GM12878 (cell line): ENCODE data around the gene PSME3IP1. TPM values are rescaled to one million over a fixed set of nuclear protein-coding genes. Genes with fewer than 3 reads are reported as not detected.

ENCODE experiments used
- ATAC-seq: fragments of 200-7000 bp; cut with Tn5 transposase; 3 replicates; pipeline ENCODE4 v1.9.1; 2020; ENCODE audit warnings: mild to moderate bottlenecking, moderate library complexity
- BruUV-seq: library from RNA; stranded (reverse); fragments of 400-500 nt; replicated peaks from 2 replicates; lab custom pipeline; 2021; lab: Mats Ljungman, UMichigan
- CTCF ChIA-PET: fragments of 300-600 bp; sonication (Branson Sonifier 250); formaldehyde crosslinking; extraction: SDS; loops from one replicate; lab custom pipeline; 2021; ENCODE audit warnings: inconsistent platforms; lab: Yijun Ruan, JAX
- POLR2A ChIA-PET: fragments of 350-600 bp; formaldehyde crosslinking; extraction: SDS; loops from one replicate; lab custom pipeline; 2021; ENCODE audit warnings: inconsistent platforms; lab: Charles Lee
- RAD21 ChIA-PET: fragments of 300-600 bp; sonication (Branson Sonifier 250); formaldehyde crosslinking; loops from one replicate; lab custom pipeline; 2023; ENCODE audit warnings: antibody characterized with exemption; ENCODE audit not compliant: unreplicated experiment; lab: Charles Lee
- SMC1A ChIA-PET: fragments of 300-600 bp; sonication (Branson Sonifier 250); formaldehyde crosslinking; loops from one replicate; lab custom pipeline; 2023; ENCODE audit not compliant: unreplicated experiment, uncharacterized antibody; lab: Charles Lee
- DNase-seq: peaks from one replicate; pipeline ENCODE4 v3.0.0-alpha.2; 2011; ENCODE audit warnings: low read depth, low spot score
- FAIRE-seq: peaks from 3 replicates; lab custom pipeline; 2011; peaks lifted over from hg19 to GRCh38; lab: Jason Lieb, UNC
- H2AFZ ChIP-seq: 2 replicates; pipeline ENCODE4 v1.6.0; 2011; ENCODE audit warnings: low read depth, low read length, control low read depth; ENCODE audit not compliant: control insufficient read depth
- H3K27ac ChIP-seq: 2 replicates; pipeline ENCODE4 v1.5.1; 2011; ENCODE audit warnings: control low read depth; ENCODE audit not compliant: control insufficient read depth, insufficient read depth
- H3K27me3 ChIP-seq, 2 experiments: replicated peaks in 1 of 2; 2 replicates each; pipeline versions ENCODE4 v1.6.0 to v1.6.1; 2011; ENCODE audit warnings: low read length in 1 of 2; ENCODE audit not compliant: control insufficient read depth in 2 of 2, insufficient read depth in 2 of 2
- H3K36me3 ChIP-seq, 2 experiments: 2 replicates each; pipeline ENCODE4 v1.5.1; 2011; ENCODE audit warnings: low read length in 1 of 2; ENCODE audit not compliant: control insufficient read depth in 2 of 2, insufficient read depth in 2 of 2
- H3K4me1 ChIP-seq: 2 replicates; pipeline ENCODE4 v1.6.1; 2011; ENCODE audit warnings: mild to moderate bottlenecking, low read length, moderate library complexity, mixed read lengths; ENCODE audit not compliant: control insufficient read depth, insufficient read depth
- H3K4me2 ChIP-seq: 2 replicates; pipeline ENCODE4 v1.6.0; 2011; ENCODE audit warnings: control low read depth; ENCODE audit not compliant: control insufficient read depth, insufficient read depth
- H3K4me3 ChIP-seq: fragments of 200-600 bp; sonication (generic); 2 replicates; pipeline ENCODE4 v1.5.1; 2016
- H3K79me2 ChIP-seq: 2 replicates; pipeline ENCODE4 v1.6.0; 2011; ENCODE audit warnings: low read length; ENCODE audit not compliant: control insufficient read depth, insufficient read depth
- H3K9ac ChIP-seq: 2 replicates; pipeline ENCODE4 v1.8.0; 2011; ENCODE audit warnings: low read length, control low read depth, mixed read lengths; ENCODE audit not compliant: control insufficient read depth, insufficient read depth
- H3K9me3 ChIP-seq: replicated peaks from 3 replicates; pipeline ENCODE4 v1.5.1; 2011; ENCODE audit warnings: mild to moderate bottlenecking, low read length; ENCODE audit not compliant: control insufficient read depth, insufficient read depth
- H4K20me1 ChIP-seq: 2 replicates; pipeline ENCODE4 v1.6.0; 2011; ENCODE audit not compliant: control insufficient read depth, insufficient read depth
- BRCA1 ChIP-seq: IDR thresholded peaks from 2 replicates; pipeline ENCODE4 v1.6.1; 2011; ENCODE audit warnings: low read depth, low read length, improper control_type of control experiment
- JUND ChIP-seq: IDR thresholded peaks from 2 replicates; pipeline ENCODE4 v1.6.1; 2012; ENCODE audit warnings: low read depth, mild to moderate bottlenecking, low read length, improper control_type of control experiment, moderate library complexity
- TCF3 ChIP-seq: IDR thresholded peaks from 2 replicates; pipeline ENCODE4 v1.6.1; 2012; ENCODE audit warnings: low read depth, mild to moderate bottlenecking, low read length, borderline replicate concordance; ENCODE audit not compliant: insufficient read depth
- YY1 ChIP-seq: IDR thresholded peaks from 2 replicates; pipeline ENCODE4 v1.6.1; 2011; ENCODE audit warnings: low read depth, mild to moderate bottlenecking, low read length
- ZNF207 ChIP-seq: fragments of 450-650 bp; IDR thresholded peaks from 2 replicates; pipeline ENCODE4 v1.6.1; 2014; ENCODE audit warnings: antibody characterized with exemption, mild to moderate bottlenecking, borderline replicate concordance
- ZNF274 ChIP-seq: IDR thresholded peaks from one replicate; pipeline ENCODE4 v1.8.0; 2011; ENCODE audit not compliant: insufficient read length, insufficient read depth
- ZNF384 ChIP-seq: IDR thresholded peaks from 2 replicates; pipeline ENCODE4 v1.6.1; 2012; ENCODE audit warnings: low read depth, mild to moderate bottlenecking, low read length, improper control_type of control experiment, borderline replicate concordance
- in situ Hi-C: fragments of 300-500 bp; cut with MboI; formaldehyde crosslinking; loops from 9 replicates; pipeline ENCODE4 v1.14.3; 2018; ENCODE audit warnings: mixed read lengths
- intact Hi-C: fragments of 100-400 bp; cut with micrococcal nuclease; formaldehyde crosslinking; loops from one replicate; pipeline ENCODE4 v1.14.2; 2022; ENCODE audit not compliant: unreplicated experiment
- polyA plus RNA-seq, 11 experiments: library from polyadenylated mRNA; depleted of rRNA in 4 of 11; unstranded in 6 of 11; stranded (reverse) in 5 of 11; fragments of >200 nt; fragmentation: Nextera tagmentation in 4 of 11; fragmentation: Illumina TruSeq in 1 of 11; extraction: Ambion mirVana in 4 of 11; extraction: Trizol in 1 of 11; gene quantifications; 1 replicate in 1 of 11; 2 replicates in 10 of 11; pipeline versions ENCODE4 v1.2.1 to v1.2.3, GENCODE V29; 2011 to 2016; ENCODE audit warnings: inconsistent platforms in 2 of 11, missing spikeins in 2 of 11, low read depth in 1 of 11
- total RNA-seq, 4 experiments: library from RNA; depleted of rRNA in 3 of 4; stranded (reverse); fragments of >200 nt in 3 of 4; fragmentation: Illumina TruSeq in 1 of 4; extraction: Trizol in 1 of 4; gene quantifications; 2 replicates each; pipeline versions ENCODE4 v1.2.1 to v1.2.3, GENCODE V29; 2013 to 2021
- TF ChIP-seq, protein P1 (sequence below): fragments of 150-350 bp; IDR thresholded peaks from 2 replicates; pipeline ENCODE4 v1.6.1; 2014; ENCODE audit warnings: mild to moderate bottlenecking, low read depth, low read length

The PSME3IP1 gene
- total and polyA plus RNA-seq, 10 of the 15 experiments (the other 5 are each of a cell fraction or from before 2014, with no cell fraction given) = 67.9 to 174 (median 111) TPM

GRCh38 chr16:57166951-57167350 lies 18.9 kb downstream of the PSME3IP1 start (continued):
- no peak for TF ChIP-seq YY1
- TF ChIP-seq JUND = no peak
- no peak for TF ChIP-seq BRCA1
- TF ChIP-seq TCF3 = no peak
- TF ChIP-seq ZNF274 = no peak
- TF ChIP-seq, all 136 proteins: peak for 3

- intact Hi-C loops = loop anchor here (5.0 kb wide), 1 partner anchor 39 kb away; no protein-coding TSS in a partner anchor
- in situ Hi-C loops = loop anchor here (5.0 kb wide), 1 partner anchor 79 kb away; no protein-coding TSS in a partner anchor
- FAIRE-seq (no peak), DNase-seq (no peak), ATAC-seq (no peak)
- no peaks in the 10 kb centered on the region for H3K9me3 ChIP-seq
- H3K4me2 ChIP-seq = no peak overlapping the region
- peaks cover 19% of the 10 kb centered on the region for H3K4me1 ChIP-seq
- H2AFZ ChIP-seq = no peak overlapping the region
- POLR2A ChIA-PET = interaction anchor here (0.7 to 1.2 kb wide), 5 partner anchors 9 to 219 kb away, joined by 3 read pairs; partner anchors contain the start of gene CPNE2
- H3K79me2 ChIP-seq = no peaks in the 10 kb centered on the region
- SMC1A ChIA-PET = interaction anchor here (0.8 to 2.5 kb wide), 12 partner anchors 12 to 201 kb away, joined by 3 to 7 read pairs (median 4); partner anchors contain the start of gene CPNE2
- H3K9ac ChIP-seq = no peak overlapping the region
- BruUV-seq = no TSS peak
- H4K20me1 ChIP-seq = no peaks in the 10 kb centered on the region
- H3K27me3 ChIP-seq = no peaks in the 10 kb centered on the region
- CTCF ChIA-PET = interaction anchor here (0.5 to 1.8 kb wide), 13 partner anchors 9 to 373 kb away, joined by 3 to 17 read pairs (median 3); partner anchors contain the start of gene CPNE2
- RAD21 ChIA-PET = interaction anchor here (0.6 to 2.0 kb wide), 8 partner anchors 19 to 216 kb away, joined by 3 to 15 read pairs (median 4); partner anchors contain the start of genes CPNE2, PSME3IP1 and RSPRY1
- H3K36me3 ChIP-seq = peaks cover 1 to 45% of the 10 kb centered on the region in 2 experiments
- TF ChIP-seq ZNF384 = no peak
- no peak for TF ChIP-seq ZNF207
- TF ChIP-seq, protein P1, sequence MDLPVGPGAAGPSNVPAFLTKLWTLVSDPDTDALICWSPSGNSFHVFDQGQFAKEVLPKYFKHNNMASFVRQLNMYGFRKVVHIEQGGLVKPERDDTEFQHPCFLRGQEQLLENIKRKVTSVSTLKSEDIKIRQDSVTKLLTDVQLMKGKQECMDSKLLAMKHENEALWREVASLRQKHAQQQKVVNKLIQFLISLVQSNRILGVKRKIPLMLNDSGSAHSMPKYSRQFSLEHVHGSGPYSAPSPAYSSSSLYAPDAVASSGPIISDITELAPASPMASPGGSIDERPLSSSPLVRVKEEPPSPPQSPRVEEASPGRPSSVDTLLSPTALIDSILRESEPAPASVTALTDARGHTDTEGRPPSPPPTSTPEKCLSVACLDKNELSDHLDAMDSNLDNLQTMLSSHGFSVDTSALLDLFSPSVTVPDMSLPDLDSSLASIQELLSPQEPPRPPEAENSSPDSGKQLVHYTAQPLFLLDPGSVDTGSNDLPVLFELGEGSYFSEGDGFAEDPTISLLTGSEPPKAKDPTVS = no peak
- H3K27ac ChIP-seq = peak overlapping the region; percentile 50; the same call in 1 of the 2 replicates
- H3K4me3 ChIP-seq = no peak overlapping the region
Measured at GRCh38 chr16:57166451-57166850, 19.4 kb downstream of the PSME3IP1 start.
